Ishikawa (cell line): ENCODE results near the gene E2F3.

ENCODE experiments used
- CEBPB ChIP-seq: IDR thresholded peaks from 2 replicates; pipeline ENCODE4 v1.6.1; 2012
- CREB1 ChIP-seq: IDR thresholded peaks from 2 replicates; pipeline ENCODE4 v1.6.1; 2012; ENCODE audit warnings: low read depth
- EGR1 ChIP-seq: IDR thresholded peaks from 2 replicates; pipeline ENCODE4 v1.6.1; 2012
- EP300 ChIP-seq: IDR thresholded peaks from 2 replicates; pipeline ENCODE4 v1.6.1; 2012; ENCODE audit warnings: borderline replicate concordance
- FOXM1 ChIP-seq: IDR thresholded peaks from 2 replicates; pipeline ENCODE4 v1.6.1; 2012; ENCODE audit warnings: low read depth, borderline replicate concordance
- NFIC ChIP-seq: IDR thresholded peaks from 2 replicates; pipeline ENCODE4 v1.6.1; 2012
- RAD21 ChIP-seq: IDR thresholded peaks from 2 replicates; pipeline ENCODE4 v1.6.1; 2012; ENCODE audit warnings: low read depth
- TAF1 ChIP-seq: IDR thresholded peaks from 2 replicates; pipeline ENCODE4 v1.6.1; 2012; ENCODE audit warnings: low read depth, mild to moderate bottlenecking
- TCF12 ChIP-seq: IDR thresholded peaks from 2 replicates; pipeline ENCODE4 v1.6.1; 2012; ENCODE audit warnings: low read depth
- TEAD4 ChIP-seq: IDR thresholded peaks from 2 replicates; pipeline ENCODE4 v1.6.1; 2012
- YY1 ChIP-seq: IDR thresholded peaks from 2 replicates; pipeline ENCODE4 v1.6.1; 2012; ENCODE audit warnings: low read depth
- ZBTB7A ChIP-seq: IDR thresholded peaks from 2 replicates; pipeline ENCODE4 v1.6.1; 2012; ENCODE audit warnings: low read depth
- TF ChIP-seq, protein P1 (sequence below): IDR thresholded peaks from 2 replicates; pipeline ENCODE4 v1.6.1; 2012
- TF ChIP-seq, protein P2 (sequence below): IDR thresholded peaks from 2 replicates; pipeline ENCODE4 v1.6.1; 2012
- TF ChIP-seq, protein P3 (sequence below): IDR thresholded peaks from 2 replicates; pipeline ENCODE4 v1.6.1; 2012; ENCODE audit warnings: low read depth, mild to moderate bottlenecking

The E2F3 gene

GRCh38 chr6:20441236-20441635 is 39.6 kb downstream of the E2F3 start:
- TF ChIP-seq YY1 (no peak), ZBTB7A (no peak), CREB1 (no peak), TEAD4 (no peak), CEBPB (no peak), EP300 (no peak), NFIC (no peak), TCF12 (no peak), EGR1 (no peak), RAD21 (no peak), FOXM1 (no peak), TAF1 (no peak)
- TF ChIP-seq, protein P1, sequence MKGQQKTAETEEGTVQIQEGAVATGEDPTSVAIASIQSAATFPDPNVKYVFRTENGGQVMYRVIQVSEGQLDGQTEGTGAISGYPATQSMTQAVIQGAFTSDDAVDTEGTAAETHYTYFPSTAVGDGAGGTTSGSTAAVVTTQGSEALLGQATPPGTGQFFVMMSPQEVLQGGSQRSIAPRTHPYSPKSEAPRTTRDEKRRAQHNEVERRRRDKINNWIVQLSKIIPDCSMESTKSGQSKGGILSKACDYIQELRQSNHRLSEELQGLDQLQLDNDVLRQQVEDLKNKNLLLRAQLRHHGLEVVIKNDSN = no peak
- TF ChIP-seq, protein P2, sequence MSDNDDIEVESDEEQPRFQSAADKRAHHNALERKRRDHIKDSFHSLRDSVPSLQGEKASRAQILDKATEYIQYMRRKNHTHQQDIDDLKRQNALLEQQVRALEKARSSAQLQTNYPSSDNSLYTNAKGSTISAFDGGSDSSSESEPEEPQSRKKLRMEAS = no peak
- TF ChIP-seq, protein P3, sequence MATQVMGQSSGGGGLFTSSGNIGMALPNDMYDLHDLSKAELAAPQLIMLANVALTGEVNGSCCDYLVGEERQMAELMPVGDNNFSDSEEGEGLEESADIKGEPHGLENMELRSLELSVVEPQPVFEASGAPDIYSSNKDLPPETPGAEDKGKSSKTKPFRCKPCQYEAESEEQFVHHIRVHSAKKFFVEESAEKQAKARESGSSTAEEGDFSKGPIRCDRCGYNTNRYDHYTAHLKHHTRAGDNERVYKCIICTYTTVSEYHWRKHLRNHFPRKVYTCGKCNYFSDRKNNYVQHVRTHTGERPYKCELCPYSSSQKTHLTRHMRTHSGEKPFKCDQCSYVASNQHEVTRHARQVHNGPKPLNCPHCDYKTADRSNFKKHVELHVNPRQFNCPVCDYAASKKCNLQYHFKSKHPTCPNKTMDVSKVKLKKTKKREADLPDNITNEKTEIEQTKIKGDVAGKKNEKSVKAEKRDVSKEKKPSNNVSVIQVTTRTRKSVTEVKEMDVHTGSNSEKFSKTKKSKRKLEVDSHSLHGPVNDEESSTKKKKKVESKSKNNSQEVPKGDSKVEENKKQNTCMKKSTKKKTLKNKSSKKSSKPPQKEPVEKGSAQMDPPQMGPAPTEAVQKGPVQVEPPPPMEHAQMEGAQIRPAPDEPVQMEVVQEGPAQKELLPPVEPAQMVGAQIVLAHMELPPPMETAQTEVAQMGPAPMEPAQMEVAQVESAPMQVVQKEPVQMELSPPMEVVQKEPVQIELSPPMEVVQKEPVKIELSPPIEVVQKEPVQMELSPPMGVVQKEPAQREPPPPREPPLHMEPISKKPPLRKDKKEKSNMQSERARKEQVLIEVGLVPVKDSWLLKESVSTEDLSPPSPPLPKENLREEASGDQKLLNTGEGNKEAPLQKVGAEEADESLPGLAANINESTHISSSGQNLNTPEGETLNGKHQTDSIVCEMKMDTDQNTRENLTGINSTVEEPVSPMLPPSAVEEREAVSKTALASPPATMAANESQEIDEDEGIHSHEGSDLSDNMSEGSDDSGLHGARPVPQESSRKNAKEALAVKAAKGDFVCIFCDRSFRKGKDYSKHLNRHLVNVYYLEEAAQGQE = no peak

- TF ChIP-seq, protein P2 = no peak
- TF ChIP-seq EP300 (no peak), TAF1 (no peak), YY1 (no peak), NFIC (no peak), TCF12 (no peak), FOXM1 (no peak), EGR1 (no peak), ZBTB7A (no peak), RAD21 (no peak), CREB1 (no peak), TEAD4 (no peak), CEBPB (no peak)
- TF ChIP-seq, protein P1 = no peak
- TF ChIP-seq, protein P3 = no peak
These were observed 40.2 kb downstream of the E2F3 start for GRCh38 chr6:20441921-20442320.

DNA sequence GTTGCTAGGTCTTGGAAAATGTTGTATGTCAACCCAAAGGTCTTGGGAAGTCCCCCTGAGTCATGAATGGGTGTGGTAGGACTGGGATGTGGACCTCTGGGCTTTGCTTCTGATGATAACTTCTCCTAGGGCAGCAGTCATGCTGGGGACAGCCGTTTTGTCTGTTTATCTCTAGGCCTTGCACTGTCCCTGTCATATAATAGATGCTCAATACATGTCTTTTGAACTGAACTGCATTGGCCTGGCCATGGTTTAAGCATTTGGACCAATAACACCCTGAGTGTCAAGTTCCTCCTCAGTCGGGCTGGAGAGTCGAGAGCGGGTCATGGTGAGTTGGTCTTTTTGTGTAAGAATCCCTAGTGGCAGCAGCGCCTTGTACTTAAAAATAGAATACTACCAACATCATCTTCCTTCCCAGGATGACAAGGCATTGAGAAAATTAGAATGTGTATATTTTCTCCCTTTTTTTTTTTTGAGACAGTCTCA is 43.1 kb downstream of the E2F3 start:
- TF ChIP-seq TCF12 = no peak
- no peak for TF ChIP-seq EGR1
- TF ChIP-seq, protein P1 = no peak
- no peak for TF ChIP-seq TEAD4
- no peak for TF ChIP-seq ZBTB7A
- TF ChIP-seq EP300 = no peak
- no peak for TF ChIP-seq TAF1
- TF ChIP-seq CREB1 = no peak
- TF ChIP-seq, protein P2 = no peak

DNA sequence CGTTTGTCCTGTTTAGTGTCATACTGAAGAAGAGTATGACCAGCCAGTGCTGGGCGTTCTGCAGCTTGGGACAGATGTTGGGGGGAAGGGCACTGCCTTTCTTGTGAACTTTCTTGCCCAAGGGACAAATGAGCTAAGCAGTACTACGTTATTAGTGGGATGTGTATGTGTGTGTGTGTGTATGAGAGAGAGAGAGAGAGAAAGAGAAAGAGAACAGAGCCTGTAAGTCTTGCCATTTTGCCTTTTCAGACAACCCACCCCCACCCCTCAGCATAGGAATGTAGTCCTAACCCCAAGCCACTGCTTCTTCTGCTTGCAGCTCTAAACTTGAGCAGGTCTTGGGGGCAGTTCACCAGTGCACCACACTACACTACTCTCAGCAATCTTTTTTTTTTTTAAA is 45.5 kb downstream of the E2F3 start:
- TF ChIP-seq NFIC (no peak), RAD21 (no peak), TCF12 (no peak), CEBPB (no peak), CREB1 (no peak)
- TF ChIP-seq, protein P1 = no peak
- TF ChIP-seq, protein P2 = no peak

- TF ChIP-seq TEAD4 = no peak
- TF ChIP-seq CEBPB = no peak
These were observed 46.0 kb downstream of the E2F3 start for GRCh38 chr6:20447581-20448132.
